Activated T-cell treated with anti-CD3 and anti-CD28 coated beads for 48 hours (primary cell): ENCODE results near the gene ADCYAP1R1.

ENCODE experiments used
- DNase-seq: peaks from one replicate; pipeline ENCODE4 v3.0.0-alpha.2; 2020; ENCODE audit warnings: low read depth

ADCYAP1R1 gene

DNA sequence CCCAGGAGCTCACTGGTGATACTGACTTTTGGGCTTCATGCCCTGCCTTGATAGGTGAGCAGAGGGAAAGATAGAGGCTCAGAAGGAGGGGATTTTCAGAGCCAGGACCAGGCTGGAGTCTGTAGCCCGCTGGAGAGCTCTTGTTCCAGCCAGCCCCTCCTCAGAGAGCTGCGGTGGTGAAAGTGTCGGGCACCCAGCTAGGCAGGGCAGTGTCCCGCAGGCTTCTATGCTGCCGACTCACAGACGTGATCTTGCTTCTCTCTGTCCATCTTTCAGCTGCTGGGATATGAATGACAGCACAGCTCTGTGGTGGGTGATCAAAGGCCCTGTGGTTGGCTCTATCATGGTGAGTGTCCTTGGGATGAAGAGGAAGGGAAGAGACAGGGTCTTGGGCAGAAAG, 35.2 kb downstream of the ADCYAP1R1 start:
- DNase-seq, result no peak

DNA sequence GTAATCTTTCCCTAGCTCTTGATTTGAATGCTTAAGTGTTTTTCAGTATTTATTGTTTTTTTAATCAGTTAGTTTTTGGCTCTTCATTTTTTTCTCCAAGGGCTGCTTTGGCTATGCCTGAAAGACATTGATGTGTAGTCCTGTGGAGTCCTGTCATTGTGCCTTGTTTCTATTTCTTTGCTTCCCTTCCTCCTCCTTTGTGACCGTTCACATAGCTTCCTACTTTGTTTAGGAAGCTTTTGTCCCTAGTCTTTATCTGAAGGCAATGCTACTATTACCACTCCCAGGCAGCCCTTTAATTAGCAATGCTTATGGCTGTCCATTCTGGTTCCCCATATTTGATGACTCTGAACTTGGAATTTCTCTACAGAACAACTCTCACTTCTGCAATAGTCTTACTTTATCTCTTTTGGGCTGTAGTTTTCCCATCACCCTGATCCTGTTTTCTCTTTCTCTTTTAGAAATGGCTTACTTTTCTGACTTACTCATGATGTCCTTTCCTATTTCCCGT, 39.9 kb downstream of the ADCYAP1R1 start:
- no peak for DNase-seq

DNA sequence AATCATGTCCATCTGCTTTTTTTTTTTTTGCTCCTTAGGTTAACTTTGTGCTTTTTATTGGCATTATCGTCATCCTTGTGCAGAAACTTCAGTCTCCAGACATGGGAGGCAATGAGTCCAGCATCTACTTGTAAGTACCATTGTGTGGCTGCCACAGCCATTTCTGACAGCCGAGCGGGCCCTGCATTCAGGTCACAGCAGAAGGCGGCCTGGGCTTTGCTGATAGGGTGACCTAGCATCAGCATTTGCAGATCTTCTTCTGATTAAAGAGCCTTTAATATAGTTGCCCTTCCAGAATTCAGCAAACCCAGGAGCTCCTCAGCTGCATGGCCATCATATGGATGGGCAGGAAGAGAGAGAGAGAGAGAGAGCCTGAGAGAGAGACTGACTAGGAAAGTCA, 40.5 kb downstream of the ADCYAP1R1 start:
- no peak for DNase-seq

DNA sequence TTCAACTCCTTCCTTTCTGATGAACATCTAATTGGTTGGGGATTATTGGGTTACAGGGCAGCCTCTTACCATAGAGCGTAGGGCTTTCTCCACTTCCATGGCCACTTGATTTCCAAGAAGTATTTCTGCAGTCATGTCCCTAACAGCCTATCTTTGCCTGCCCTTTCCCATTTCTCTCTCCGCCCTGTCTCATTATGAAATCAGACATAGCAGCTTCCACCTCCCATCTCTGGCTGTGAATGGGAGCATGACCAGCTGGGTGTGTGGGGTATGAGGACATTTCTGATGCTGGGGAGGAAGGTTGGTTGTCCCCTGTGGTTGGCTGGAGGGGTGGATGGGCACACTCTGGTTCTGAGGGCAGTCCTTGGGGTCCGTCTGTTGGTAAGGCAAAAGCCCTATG, 41.2 kb downstream of the ADCYAP1R1 start:
- no peak for DNase-seq

DNA sequence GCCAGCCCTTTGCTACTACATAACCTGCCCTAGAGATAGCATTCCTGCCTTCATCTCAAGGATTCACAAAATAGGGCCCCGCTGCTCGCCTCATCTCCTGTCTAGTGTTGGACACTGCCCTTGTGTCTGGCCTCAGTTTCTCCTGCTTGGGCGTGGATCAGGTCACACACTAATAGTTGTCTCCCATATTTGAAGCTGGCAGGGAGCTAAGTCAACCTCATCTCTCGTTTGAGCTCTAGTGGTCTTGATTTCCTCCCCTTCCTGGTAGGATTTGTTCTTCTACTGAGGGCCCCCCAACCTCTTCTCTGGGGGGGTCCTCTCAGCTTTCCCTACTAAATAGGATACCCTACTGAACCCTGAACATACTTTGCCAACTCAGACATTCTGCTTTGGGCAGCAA, 42.2 kb downstream of the ADCYAP1R1 start:
- no peak for DNase-seq

DNA sequence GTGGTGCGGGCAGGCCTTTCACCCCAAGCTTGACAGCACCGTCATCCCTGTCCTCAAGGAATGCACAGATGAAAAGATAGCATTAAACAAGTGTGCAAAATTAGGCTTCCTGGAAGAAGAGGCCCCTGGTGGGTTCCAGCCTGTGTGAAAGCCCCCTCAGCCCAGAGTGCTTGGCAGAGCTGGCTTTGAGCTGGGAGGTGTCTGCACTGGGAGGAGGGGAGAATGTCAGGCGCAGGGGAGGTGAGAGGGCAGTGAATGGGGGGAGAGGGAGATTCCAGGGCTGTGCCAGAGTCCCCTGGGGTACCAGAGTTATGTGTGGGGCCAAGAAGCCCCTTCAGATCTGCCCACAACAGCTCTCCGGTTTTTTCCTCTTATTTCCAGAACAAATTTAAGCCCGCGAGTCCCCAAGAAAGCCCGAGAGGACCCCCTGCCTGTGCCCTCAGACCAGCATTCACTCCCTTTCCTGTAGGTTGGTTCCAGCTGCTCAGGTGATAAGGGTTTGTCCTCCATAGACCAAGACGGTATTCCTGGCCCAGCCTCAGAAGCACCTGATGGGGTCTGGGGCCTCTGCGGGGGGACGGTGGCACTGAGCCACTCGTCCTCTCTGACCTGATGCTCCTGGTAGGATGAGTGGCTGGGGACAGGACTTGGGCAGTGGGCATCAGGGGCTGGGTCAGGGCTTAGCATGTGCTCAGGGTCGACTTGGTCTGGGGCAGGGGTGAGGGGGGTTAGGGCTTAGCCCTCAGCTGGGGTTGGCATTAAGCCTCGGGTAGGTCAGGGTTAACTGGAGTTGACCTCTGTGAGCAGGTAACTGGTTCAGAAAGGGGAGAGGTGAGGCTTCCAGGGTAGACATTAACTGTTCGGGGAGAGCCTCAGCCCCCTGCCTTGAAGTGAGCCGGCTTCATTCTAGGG, 43.4 kb downstream of the ADCYAP1R1 start:
- no peak for DNase-seq

DNA sequence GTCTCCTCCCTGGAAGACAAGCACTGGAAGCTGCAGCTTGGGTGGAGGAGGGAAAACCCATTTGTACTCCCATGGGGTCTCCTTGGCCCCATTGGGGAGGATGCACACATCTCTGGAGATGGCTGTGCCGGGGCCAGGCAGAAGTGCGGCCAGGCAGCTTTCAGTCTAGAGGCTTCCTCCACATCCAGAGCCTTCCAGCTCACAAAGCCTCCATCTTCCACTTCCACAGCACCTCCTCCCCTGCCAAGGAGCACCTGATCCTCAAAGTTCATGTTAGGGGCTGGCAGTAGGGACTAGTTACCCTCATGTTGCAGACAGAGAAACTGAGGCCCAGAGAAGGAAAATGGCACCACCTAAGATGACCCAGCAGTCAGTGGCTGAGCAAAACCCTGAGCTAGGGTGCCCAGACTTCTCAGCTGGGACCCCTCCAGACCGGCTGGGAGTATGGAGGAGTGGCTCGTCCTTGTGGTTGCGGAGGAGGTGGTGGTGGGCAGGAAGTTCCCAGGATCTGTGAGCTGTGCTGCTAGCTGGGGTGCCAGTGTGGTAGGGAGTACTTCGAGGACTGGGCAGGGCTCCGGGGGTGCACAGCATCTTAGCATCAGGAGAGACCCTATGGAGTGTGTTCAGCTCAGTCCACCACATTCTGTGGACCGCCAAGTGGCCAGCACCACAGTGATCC, 44.2 kb downstream of the ADCYAP1R1 start:
- DNase-seq, result no peak

DNA sequence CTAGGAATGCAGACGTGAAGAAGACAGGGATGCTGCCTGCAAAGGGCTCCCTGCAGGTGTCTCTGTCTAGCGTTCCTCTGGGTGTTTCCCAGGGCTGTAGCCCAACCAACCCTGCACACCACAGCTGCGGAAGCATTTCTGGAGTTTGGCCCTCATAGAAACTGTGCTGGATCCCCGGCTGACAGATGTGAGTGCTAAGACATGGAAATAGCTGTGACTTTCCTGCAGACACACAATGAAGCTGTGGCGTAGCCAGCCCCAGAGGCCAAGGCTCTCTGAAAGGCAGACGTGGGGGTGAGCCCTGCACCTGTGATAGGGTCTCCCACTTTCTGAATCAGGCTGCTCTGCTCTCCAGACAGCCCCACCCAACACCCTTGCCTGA, 44.8 kb downstream of the ADCYAP1R1 start:
- DNase-seq, result no peak

DNA sequence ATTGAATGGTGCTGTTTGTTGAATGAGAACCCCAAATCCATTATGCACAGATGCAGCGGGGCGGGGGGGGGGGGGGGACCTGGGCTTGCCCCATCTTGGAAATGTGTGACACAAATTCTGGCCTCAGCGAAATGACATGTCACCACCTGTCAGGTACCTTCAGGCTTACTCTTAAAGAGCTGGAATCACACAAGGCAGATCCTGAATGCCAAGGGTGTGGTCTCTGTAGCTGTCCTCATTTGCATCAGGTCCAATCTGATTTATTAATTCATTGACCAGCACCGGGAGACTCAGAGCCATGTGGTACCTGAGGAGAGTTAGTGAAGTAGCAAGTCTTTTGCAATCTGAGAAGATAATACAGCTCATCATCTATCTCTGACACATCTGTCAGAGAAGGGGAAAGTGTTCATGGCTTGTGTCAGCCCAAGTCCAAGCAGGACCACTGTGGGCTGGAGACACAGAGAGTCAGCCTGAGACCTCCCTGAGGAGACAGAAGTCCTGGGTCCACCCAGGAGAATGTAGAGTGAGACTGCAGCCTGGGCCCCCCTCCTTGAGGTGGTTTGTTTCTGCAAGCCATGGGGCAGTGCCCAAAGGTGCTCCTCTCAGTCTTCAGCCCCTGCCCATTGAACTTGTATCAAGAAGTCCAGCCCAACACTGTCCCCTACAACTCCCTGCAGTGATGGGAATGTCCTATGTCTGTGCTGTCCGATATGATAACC, 46.7 kb downstream of the ADCYAP1R1 start:
- DNase-seq, result no peak

DNA sequence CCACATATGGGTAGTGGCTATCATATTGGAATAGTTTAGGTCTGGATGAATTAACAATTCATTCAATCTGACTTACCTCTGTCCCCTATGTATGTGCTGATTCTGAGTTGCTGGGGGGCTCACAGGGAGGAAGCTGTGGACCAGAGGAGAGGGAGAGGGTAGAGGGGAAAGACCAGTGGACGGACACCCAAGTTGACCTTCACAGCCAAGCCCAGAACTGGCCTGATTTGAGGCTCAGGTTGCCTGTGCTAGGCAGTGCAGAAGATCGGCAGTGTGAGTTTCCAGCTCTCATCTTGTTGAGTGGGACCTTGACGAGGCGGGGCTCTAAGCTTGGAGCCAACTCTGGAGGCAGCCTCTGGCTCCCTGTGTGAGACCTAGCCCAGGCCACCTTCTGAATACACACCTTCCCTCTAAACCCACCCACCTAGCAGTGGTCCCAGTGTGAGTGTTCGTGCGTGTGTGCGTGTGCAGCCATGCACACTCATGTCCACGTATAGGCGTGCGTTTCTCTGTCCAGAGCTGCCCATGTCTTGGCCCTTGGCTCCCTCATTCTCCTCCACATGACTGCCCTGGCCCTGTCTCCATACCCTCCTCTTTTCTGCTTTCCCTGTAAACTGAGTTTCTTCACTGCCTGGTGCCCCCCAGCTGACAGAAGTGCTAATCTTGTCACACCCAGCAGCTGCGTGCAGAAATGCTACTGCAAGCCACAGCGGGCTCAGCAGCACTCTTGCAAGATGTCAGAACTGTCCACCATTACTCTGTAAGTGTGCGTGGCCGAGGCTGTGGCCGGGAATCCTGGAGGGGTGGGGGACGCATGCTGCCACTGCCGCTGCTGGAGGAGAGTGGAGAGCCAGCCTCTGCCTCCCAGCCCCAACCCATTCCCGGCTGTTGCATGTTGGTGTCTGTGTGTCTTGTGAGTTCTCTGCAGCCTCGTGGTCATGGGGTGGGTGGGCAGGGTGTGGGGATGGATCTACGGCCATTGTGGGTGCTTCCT, 47.6 kb downstream of the ADCYAP1R1 start:
- DNase-seq, result no peak

DNA sequence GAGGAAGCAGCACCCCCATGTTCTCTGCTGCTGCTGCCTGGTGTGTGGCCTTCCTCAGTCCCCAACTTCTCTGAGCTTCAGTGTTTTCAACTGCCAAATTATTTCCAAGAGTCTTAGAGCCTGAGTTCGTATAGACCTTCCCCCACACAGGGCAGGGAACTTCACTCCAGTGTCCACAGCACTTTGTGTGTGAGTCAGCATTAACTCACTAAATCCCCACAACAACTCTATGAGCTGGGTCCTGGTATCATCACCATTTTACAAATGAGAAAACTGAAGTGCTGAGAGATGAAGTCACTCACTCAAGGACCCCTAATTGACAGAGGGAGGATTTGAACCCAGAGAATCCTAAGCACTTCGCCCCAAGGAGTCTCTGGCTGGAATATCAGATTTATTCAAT, 48.3 kb downstream of the ADCYAP1R1 start:
- DNase-seq, result no peak

DNA sequence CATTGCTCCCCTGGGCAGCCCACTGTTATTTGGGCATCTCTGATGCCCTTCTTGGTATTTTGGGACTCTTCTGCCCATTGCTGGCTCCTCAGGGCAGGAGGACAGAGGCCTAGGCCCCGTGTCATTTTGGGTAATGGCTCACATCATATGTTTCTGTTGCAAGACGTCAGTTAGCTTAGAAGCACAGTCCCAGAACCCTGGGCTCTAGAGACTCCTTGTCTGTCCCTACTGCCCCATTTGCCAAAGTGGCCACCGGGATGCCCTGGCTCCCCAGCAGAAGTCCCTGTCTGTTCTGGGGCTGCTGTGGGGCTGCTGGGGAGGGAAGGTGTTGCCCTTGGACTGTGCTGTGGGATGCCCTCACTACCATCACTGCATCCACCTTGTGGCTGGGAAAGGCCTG, 48.8 kb downstream of the ADCYAP1R1 start:
- no peak for DNase-seq

DNA sequence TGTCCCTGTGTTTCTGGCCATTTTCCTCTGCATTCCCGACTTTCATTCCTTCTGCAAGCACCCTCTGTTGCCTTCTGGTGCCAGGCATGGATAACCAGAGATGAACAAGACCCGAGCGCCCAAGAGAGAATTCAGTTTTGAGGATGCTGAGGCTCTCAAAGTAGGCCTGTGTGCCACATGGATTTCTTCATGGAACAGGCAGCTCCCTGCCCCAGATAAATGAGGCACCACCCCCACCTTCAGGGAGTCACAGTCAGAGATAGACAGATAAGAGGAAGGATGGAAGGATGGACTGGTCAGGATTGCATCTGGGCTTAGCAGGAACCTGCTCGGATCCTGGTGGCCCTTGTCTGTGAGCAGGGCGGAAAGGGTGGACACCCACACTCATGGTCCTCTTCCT, 49.4 kb downstream of the ADCYAP1R1 start:
- no peak for DNase-seq

DNA sequence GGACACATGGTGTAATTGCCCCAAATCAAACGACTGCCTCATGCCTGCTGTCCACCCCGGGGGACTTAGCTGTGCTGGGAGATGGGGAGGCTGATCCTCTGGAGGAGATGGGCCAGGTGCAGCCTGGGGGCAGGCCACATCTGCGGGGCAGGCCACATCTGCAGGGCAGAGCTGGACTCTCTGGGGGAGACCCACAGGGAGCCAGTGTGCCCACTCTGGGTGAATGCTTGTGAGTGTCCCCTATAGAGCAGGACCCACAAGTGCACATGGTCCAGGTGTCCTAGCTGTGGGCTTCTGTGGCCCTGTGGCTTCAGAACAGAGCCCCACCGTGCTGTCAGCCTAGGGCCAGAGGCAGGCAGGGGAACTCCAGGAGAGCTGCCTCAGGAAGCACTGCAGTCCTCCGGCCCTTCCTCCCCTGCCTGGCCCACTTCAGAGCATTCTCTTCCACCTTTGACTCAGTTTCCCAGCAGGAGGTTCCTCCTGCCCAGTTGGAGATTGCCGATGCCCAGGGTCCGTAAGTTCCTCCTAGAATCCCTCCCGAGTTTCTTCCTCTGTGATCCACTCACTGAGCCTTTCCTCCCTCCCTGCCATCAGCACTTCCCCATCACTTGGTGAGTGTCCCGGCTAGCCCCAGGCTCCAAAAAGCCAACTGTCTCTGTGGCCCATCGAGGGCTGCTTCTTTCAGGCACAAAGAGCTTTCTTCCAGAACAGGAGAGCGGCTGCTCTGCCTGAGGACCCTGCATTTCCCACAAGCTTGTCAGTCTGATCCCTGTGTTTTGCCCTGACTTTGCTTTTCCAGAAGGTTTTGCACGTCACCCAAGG, 50.3 kb downstream of the ADCYAP1R1 start:
- DNase-seq, result no peak

DNA sequence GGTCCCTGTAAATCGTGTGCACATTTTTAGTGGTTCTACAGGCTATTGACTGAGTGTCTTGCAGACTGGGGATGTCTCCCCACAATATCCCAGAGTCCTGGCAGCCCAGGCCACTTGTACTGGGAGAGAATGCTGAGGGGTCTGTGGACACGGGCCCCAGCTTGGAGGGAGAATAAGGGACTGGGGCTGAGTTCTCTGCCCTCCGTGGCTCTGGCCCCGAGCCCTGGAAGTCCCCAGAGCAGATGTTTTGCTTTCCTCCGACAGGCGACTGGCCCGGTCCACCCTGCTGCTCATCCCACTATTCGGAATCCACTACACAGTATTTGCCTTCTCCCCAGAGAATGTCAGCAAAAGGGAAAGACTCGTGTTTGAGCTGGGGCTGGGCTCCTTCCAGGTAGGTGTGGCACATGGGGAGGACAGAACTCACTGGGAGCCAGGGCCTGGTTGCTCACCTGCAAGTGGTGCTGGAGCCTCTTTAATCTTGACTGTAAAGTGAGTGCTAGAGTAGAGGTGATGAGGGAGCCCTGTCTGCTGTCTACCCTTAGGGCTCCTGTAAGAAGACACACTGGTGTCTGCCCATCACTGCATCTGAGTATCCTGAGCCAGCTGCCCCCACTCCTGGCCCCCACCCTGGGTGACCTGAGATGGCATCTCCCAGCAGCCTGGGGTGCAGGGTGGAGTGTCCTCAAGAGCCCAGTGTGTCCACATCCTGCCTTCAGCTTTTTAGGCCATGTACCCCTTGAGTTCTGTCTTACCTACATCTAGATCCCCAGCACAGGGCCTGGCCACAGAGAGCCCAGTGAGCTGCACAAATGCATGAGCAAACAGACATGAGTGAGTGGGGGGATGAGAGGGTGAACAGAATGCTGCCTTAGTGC, 51.1 kb downstream of the ADCYAP1R1 start:
- DNase-seq, result no peak

DNA sequence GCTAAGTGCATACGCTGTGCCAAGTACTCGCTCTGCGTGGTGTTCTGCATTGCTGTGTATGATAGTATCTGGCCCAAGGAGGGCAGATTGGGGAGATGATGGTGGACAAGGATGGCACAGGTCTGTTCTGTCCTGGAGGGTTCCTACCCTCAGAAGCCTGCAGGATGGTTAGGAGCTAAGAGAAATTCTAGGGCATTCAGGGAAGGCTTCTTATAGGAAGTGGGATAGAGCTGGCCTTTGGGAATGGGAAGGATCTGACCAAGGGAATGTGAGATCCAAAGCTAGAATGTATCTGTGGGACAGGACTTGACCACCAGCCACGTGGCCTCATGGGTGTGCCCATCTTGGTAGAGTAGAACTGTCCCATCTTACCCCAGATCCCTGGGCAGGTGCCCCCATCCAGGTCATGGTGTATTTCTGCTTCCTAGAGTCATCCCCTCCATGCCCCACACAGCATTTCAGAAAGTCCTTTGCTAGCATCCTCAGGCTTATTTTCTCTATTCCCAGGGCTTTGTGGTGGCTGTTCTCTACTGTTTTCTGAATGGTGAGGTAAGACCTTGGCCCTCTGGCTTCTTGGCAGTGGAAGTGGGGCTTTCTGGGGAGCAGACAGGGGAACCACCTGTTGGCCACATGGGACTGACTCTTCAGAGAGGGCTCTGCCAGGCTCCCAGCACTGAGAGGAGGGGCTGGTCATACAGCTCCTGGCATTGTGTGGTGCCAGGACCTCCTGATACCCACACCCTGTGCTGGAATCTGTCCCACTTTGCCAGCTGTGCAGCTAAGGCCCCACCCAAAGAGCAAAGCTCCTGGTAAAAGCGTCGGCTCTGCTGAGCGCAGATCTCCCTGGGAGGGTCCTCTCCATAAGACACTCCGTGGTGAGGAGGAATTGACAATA, 52.5 kb downstream of the ADCYAP1R1 start:
- DNase-seq, result no peak

DNA sequence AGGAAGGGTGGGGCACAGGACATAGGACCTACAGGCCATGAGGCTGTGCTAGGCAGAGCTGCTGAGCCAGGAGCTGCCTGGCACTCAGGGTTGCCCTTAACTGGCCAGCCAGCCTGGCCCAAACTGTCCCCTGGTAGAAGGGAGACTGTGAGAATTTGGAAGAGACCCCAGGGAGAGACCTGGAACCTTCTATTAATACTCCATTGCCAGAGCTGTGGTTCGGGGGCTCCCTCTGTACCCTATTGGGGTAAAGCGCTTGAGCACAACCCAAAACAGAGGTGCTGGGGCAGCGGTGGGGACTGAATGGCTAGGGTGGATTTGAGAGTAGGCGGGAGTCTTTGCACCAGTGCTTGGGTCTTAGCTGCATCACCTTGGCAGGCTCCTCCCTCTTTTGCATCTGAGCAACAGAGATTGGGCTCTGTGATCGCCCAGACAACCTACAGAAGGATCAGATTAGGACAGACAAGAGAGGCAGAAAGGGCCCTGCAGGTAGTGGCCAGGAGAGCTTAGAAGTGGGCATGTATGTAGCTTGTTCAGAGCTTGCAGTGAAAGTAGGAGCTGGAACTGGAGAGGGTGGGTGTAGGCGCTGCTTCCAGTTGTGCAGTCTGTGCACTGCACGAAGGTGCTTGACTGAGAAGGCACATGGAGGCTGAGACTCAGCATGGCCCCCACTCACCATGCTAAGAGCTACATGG, 53.3 kb downstream of the ADCYAP1R1 start:
- no peak for DNase-seq
